Right ventricle myocardium superior (tissue), 1 donor: ENCODE data around the gene FNDC7. TPM values are rescaled to one million over a fixed set of nuclear protein-coding genes. Genes with fewer than 3 reads are reported as not detected.
A peak's percentile ranks its signal among the peaks of the same experiment; 100 is the strongest.
"Not testable (repeated sequence)": the region's sequence is repeated elsewhere in the genome, so short reads cannot be mapped to it uniquely, and the experiment has no call there.

Experiments used
- ATAC-seq: fragments of 200-7000 bp; cut with Tn5 transposase; one replicate; pipeline ENCODE4 v1.9.1; 2020; ENCODE audit warnings: mild to moderate bottlenecking; ENCODE audit not compliant: poor library complexity
- DNase-seq: peaks from one replicate; pipeline ENCODE4 v3.0.0-alpha.2; 2020
- intact Hi-C: fragments of 100-400 bp; cut with DNase I; formaldehyde crosslinking; loops from one replicate; pipeline ENCODE4 v1.11.2; 2022
- long read RNA-seq: library from polyadenylated mRNA; unstranded; transcript quantifications from one replicate; pipeline ENCODE4 v2.0.0, GENCODE V29; 2021
- total RNA-seq: library from RNA; stranded (reverse); fragmentation: NEBNext Ultra II Directional; extraction: Animal tissue kit (Norgen Biotek cat#: 25700); gene quantifications from one replicate; pipeline ENCODE4 v1.2.1, GENCODE V29; 2021
- donor health status: DM: no; HTN: yes; CAD: no; lungs with severe emphysema.

FNDC7 gene
- not detected for total RNA-seq
- long read RNA-seq, result 0 reads

GRCh38 chr1:108712606-108713150 is at the start of gene FNDC7:
FNDC7 (plus strand) TSS chr1:108712908; CDS start chr1:108712934, 26 bp downstream.
- ATAC-seq (no peak), DNase-seq (no peak)
- intact Hi-C loops, result no loop called here

- intact Hi-C loops, result no loop called here
- DNase-seq, result no peak
- ATAC-seq, result peak; percentile 7
Measured at GRCh38 chr1:108663074-108663473, 49.6 kb upstream of the FNDC7 start.

- DNase-seq (no peak), ATAC-seq (no peak)
Measured at GRCh38 chr1:108664481-108664880, 48.2 kb upstream of the FNDC7 start.

GRCh38 chr1:108665067-108665466 is 47.6 kb upstream of the FNDC7 start:
- intact Hi-C loops, result no loop called here
- no peak for ATAC-seq
- DNase-seq, result no peak

More at GRCh38 chr1:108664481-108664880, 48.2 kb upstream of the FNDC7 start:
- intact Hi-C loops, result no loop called here

GRCh38 chr1:108665771-108666170 is 46.9 kb upstream of the FNDC7 start:
- DNase-seq, result no peak
- intact Hi-C loops, result no loop called here
- ATAC-seq, result no peak

GRCh38 chr1:108667422-108667821 is 45.3 kb upstream of the FNDC7 start:
- DNase-seq, ATAC-seq, intact Hi-C loops: not testable (repeated sequence)

GRCh38 chr1:108668777-108669176 is 43.9 kb upstream of the FNDC7 start:
- intact Hi-C loops, result no loop called here
- ATAC-seq, result no peak
- no peak for DNase-seq

GRCh38 chr1:108669679-108670078 is 43.0 kb upstream of the FNDC7 start:
- ATAC-seq, result no peak
- no peak for DNase-seq
- intact Hi-C loops, result no loop called here

GRCh38 chr1:108670131-108670773 is 42.5 kb upstream of the FNDC7 start:
- DNase-seq (no peak), ATAC-seq (peak; percentile 71)
- intact Hi-C loops, result no loop called here

GRCh38 chr1:108671143-108671542 is 41.6 kb upstream of the FNDC7 start:
- ATAC-seq (no peak), DNase-seq (no peak)
- intact Hi-C loops, result no loop called here

- ATAC-seq (peak; percentile 43), DNase-seq (no peak)
- intact Hi-C loops, result no loop called here
Measured at GRCh38 chr1:108678706-108679105, 34.0 kb upstream of the FNDC7 start.

GRCh38 chr1:108679586-108680213 is 33.0 kb upstream of the FNDC7 start:
- ATAC-seq, result no peak
- intact Hi-C loops, result no loop called here
- no peak for DNase-seq

- ATAC-seq, DNase-seq, intact Hi-C loops: not testable (repeated sequence)
Measured at GRCh38 chr1:108681701-108682100, 31.0 kb upstream of the FNDC7 start.

GRCh38 chr1:108685529-108685928 is 27.2 kb upstream of the FNDC7 start:
- ATAC-seq, result no peak
- no peak for DNase-seq
- intact Hi-C loops, result no loop called here

- ATAC-seq, result no peak
- intact Hi-C loops, result no loop called here
- DNase-seq, result no peak
Measured at GRCh38 chr1:108686614-108687313, 25.9 kb upstream of the FNDC7 start.

GRCh38 chr1:108691128-108691941 is 21.4 kb upstream of the FNDC7 start:
- intact Hi-C loops, result loop anchor here (10.0 kb wide), 1 partner anchor 53 kb away; the partner anchor contains the start of gene STXBP3
- DNase-seq, result no peak
- ATAC-seq, result peak; percentile 5

GRCh38 chr1:108691942-108692723 is 20.6 kb upstream of the FNDC7 start, which contains the start of gene PRPF38B:
PRPF38B (plus strand) TSS chr1:108692310; CDS start chr1:108692592, 282 bp downstream.
- intact Hi-C loops, result loop anchor here (10.0 kb wide), 1 partner anchor 53 kb away; the partner anchor contains the start of gene STXBP3
- ATAC-seq, result peak; percentile 99
- peak; percentile 97 for DNase-seq
